Mesothelial cell of epicardium (in vitro differentiated cells): ENCODE measurements around the gene ARSA. TPM values are rescaled to one million over a fixed set of nuclear protein-coding genes. Genes with fewer than 3 reads are reported as not detected.
"Not testable (repeated sequence)": the region's sequence is repeated elsewhere in the genome, so short reads cannot be mapped to it uniquely, and the experiment has no call there.

Experiments
- DNase-seq, 2 experiments: peaks; one replicate each; pipeline ENCODE4 v3.0.0; 2021; ENCODE audit warnings: low spot score in 2 of 2; ENCODE audit not compliant: unreplicated experiment in 2 of 2
- H3K27ac Mint-ChIP-seq: 2 replicates; pipeline ENCODE4 v1.8.0; 2021; ENCODE audit warnings: mixed read lengths
- H3K27me3 Mint-ChIP-seq: 2 replicates; pipeline ENCODE4 v1.8.0; 2021; ENCODE audit warnings: low read depth, mixed read lengths
- H3K36me3 Mint-ChIP-seq: 2 replicates; pipeline ENCODE4 v1.8.0; 2021; ENCODE audit warnings: mixed read lengths
- H3K4me1 Mint-ChIP-seq: 2 replicates; pipeline ENCODE4 v1.8.0; 2021; ENCODE audit warnings: mixed read lengths
- H3K4me3 Mint-ChIP-seq: 2 replicates; pipeline ENCODE4 v1.8.0; 2021; ENCODE audit warnings: mild to moderate bottlenecking, moderate library complexity, mixed read lengths
- H3K9me3 Mint-ChIP-seq: 2 replicates; pipeline ENCODE4 v1.8.0; 2021; ENCODE audit warnings: mixed read lengths
- CTCF ChIP-seq: fragments of 200-600 bp; sonication (generic); IDR thresholded peaks from one replicate; pipeline ENCODE4 v1.5.0; 2021; ENCODE audit warnings: antibody characterized with exemption; ENCODE audit not compliant: unreplicated experiment
- total RNA-seq: library from RNA; stranded (reverse); gene quantifications from 3 replicates; pipeline ENCODE4 v1.2.1, GENCODE V29; 2021

Gene ARSA
- total RNA-seq, 1 donor from 2014 or later: 45.2 TPM

GRCh38 chr22:50670914-50671538, 43.1 kb upstream of the ARSA start:
- DNase-seq: no peak
- H3K9me3 Mint-ChIP-seq: no peaks in the 10 kb centered on the region
- no peak overlapping the region for H3K4me3 Mint-ChIP-seq
- H3K27ac Mint-ChIP-seq: no peak overlapping the region
- peaks cover 65% of the 10 kb centered on the region for H3K27me3 Mint-ChIP-seq
- peaks cover 9% of the 10 kb centered on the region for H3K4me1 Mint-ChIP-seq
- no peaks in the 10 kb centered on the region for H3K36me3 Mint-ChIP-seq
- no peak for TF ChIP-seq CTCF

- no peaks in the 10 kb centered on the region for H3K9me3 Mint-ChIP-seq
- H3K27me3 Mint-ChIP-seq: peaks cover 61% of the 10 kb centered on the region
- no peak overlapping the region for H3K27ac Mint-ChIP-seq
- TF ChIP-seq CTCF: no peak
- no peak for DNase-seq
- H3K4me3 Mint-ChIP-seq: no peak overlapping the region
- peaks cover 9% of the 10 kb centered on the region for H3K4me1 Mint-ChIP-seq
- H3K36me3 Mint-ChIP-seq: no peaks in the 10 kb centered on the region
Measured at GRCh38 chr22:50670513-50670912, 42.6 kb upstream of the ARSA start.

- Mint-ChIP-seq H3K36me3 (no peaks in the 10 kb centered on the region), H3K9me3 (no peaks in the 10 kb centered on the region), H3K4me3 (no peak overlapping the region), H3K27me3 (peaks cover 40% of the 10 kb centered on the region), H3K27ac (no peak overlapping the region), H3K4me1 (no peaks in the 10 kb centered on the region)
- no peak for TF ChIP-seq CTCF
- no peak for DNase-seq
Measured at GRCh38 chr22:50665738-50666137, 37.8 kb upstream of the ARSA start.

- Mint-ChIP-seq H3K36me3 (no peaks in the 10 kb centered on the region), H3K4me1 (no peaks in the 10 kb centered on the region), H3K9me3 (peaks cover 3% of the 10 kb centered on the region), H3K27ac (no peak overlapping the region), H3K27me3 (peaks cover 38% of the 10 kb centered on the region), H3K4me3 (no peak overlapping the region)
- DNase-seq: no peak
- no peak for TF ChIP-seq CTCF
Measured at GRCh38 chr22:50665212-50665611, 37.3 kb upstream of the ARSA start.

GRCh38 chr22:50660306-50660705, 32.4 kb upstream of the ARSA start:
- Mint-ChIP-seq H3K4me1 (no peaks in the 10 kb centered on the region), H3K9me3 (peaks cover 4% of the 10 kb centered on the region), H3K27ac (no peak overlapping the region), H3K4me3 (no peak overlapping the region), H3K27me3 (peaks cover 31% of the 10 kb centered on the region), H3K36me3 (no peaks in the 10 kb centered on the region)
- TF ChIP-seq CTCF: no peak
- DNase-seq: no peak

- H3K36me3 Mint-ChIP-seq, H3K9me3 Mint-ChIP-seq, H3K27ac Mint-ChIP-seq, H3K4me1 Mint-ChIP-seq, H3K4me3 Mint-ChIP-seq, DNase-seq: not testable (repeated sequence)
- H3K27me3 Mint-ChIP-seq: peaks cover 32% of the 10 kb centered on the region
Measured at GRCh38 chr22:50659711-50660110, 31.8 kb upstream of the ARSA start.
